HG02870 (cell line): ENCODE data around the gene SLC49A4.

Experiments
- ATAC-seq: cut with Tn5 transposase; IDR thresholded peaks from one replicate; pipeline ENCODE4 v1.9.1; 2021; ENCODE audit warnings: mild to moderate bottlenecking, moderate library complexity; ENCODE audit not compliant: unreplicated experiment

The SLC49A4 gene

DNA sequence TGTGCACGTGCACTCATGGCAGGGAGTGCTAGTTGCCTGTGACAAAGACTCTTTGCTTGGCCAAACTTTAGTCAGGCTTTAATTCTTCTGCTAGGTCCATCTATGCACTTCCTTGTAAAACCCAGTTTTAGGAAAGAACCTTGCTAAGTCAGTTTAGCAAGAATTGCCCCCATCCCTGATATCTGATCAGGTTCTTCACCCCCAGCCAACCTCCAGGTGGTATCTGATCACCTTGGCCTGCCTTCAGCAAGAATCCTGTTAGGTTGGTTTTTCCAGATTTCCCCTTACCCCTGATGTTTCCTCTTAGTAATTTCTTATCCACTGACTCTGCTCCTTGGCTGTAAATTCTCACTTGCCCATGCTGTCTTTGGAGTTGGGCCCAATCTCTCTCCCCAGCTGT, 9.6 kb upstream of the SLC49A4 start:
- no peak for ATAC-seq

DNA sequence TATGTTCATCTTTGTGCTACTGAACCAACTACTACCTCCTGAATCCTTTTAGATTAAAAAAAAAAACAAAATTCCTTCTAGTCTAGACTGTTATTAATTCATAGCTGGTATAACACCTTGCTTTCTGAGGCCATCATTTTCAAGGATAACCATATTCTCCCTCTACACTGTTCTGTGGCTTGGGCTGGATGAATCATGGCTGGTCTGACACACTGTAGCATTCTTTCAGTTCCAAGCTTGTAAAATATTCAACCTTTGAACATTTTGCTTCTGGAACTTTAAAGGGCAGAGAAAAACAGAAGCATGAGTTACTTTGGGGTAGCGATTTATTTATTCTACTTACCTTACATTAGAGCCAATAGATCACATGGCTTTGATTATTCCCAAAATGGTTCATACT, 8.8 kb upstream of the SLC49A4 start:
- no peak for ATAC-seq

DNA sequence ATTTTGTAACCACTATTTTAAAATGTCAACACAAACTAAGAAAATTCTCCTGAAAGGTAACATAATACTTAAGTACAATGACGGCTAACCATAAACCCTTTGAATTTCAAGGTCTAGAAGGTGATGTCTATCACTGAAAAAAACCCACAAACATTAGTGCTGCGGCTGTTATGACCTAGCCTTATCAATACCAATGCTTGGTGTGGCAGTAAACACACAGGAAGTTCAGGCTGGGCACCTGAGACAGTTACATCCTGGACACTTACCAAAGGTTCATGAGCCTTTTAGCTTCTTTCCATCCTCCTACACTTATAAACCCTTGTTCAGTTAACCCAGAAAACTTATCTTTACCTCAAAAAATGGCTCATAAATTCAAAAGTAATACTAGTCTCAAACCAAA, 7.0 kb upstream of the SLC49A4 start:
- no peak for ATAC-seq

DNA sequence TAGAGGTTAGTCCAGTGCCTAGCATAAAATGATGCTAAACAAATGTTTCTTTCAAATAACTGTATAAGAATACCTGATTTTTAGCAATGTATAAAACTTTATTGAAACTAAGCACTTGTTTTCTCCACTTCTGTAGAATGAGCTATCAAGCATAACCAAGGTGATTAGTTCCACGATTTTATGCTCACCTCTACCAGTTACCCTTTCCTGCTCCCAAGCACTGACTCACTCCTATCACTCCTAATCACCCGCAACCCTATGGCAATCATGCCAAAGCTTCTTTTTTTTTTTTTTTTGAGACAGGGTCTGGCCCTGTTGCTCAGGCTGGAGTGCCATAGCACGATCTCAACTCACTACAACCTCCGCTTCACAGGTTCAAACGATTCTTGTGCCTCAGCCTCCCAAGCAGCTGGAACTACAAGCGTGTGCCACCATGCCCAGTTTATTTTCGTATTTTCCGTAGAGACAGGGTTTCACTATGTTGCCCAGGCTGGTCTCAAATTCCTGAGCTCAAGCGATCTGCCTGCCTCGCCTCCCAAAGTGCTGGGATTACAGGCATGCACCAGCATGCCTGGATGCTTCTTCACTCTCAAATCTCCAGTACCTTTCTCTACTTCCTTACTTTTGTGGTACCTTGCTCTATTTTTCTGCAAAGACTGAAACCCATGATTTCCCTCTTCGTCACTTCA, 5.1 kb upstream of the SLC49A4 start:
- ATAC-seq: no peak

DNA sequence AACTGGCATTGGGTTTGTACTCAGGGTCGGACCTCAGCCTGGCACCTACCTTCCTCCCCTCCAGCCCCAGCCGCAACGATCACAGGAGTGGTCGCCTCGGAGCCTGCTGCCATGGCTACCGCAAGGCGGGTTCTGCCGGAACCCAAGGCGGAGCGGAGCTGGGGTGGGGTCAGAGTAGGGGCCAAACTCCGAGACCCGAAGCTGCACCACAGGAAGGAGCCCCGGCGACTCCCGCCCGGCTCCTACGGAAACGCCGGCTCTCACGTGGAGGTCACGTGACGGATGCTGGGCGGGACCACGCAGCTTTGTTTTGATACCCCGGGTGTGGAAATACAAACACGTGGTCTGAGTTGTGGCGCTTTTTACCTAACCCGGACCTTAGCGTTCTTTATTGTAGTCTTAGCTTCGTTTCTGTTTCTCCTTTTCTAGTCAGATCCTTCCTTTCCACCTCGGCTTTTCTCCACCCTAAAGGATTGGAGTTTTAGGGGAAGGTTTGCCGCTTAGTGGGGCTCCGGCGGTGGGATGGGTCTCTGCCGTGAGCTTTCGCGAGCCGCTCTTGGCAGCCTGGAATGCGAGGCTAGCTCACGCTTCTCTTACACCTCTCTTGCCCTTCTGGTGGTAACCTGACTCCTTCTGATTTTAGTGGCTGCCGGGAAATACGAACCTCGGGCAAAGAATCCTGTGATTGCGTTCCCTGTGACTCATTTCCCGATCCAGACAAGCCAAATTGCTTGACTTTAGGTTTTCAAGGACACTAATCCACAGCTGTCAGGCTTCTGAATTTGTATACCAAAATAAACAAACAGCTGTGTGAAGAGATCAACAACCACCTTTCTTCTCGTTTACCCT, 1.1 kb upstream of the SLC49A4 start, which contains the start of gene HSPBAP1:
Gene HSPBAP1 (minus strand): TSS at position 264 of the 849 bp plus-strand sequence. CDS start 151 bp downstream, at position 113.
- ATAC-seq: peak; percentile 60

DNA sequence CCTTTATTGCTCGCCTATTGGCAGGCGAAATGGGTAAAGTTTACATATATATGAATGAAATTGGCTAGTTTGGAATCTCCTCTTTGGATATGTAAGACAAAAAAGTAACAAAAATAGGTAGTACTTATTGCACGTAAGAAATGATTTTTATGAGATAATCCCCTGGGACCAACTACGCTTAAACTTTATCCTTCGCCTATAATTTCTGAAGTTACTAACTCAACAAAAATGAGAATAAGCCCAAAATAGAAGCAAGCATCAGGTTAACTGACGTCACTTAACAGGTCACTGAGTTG, 438 bp upstream of the SLC49A4 start:
- no peak for ATAC-seq

DNA sequence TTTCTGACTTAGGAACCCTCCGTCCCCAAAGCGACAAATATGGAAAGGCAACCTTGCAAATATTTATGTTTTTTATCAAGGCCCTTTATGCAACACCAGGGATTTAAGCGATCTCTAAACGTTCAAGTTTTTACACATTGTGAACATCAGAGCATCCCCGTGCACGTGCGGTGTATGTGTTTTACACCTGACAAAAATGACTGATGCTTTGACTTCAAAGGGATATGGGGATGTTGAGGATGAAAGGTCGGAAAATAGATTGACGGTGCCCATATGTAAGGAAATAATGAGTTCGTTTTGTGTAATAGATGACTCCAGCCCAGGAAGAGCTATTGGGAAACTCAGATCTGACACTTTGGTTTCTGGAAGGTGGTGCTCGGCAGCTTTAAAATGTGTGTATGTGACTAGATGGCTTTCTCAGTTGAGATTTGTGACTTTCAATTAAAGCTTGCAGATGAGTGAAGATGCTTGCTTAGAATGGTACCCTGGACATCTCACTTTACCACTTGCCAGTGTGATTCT, 866 bp downstream of the SLC49A4 start:
- ATAC-seq: no peak

DNA sequence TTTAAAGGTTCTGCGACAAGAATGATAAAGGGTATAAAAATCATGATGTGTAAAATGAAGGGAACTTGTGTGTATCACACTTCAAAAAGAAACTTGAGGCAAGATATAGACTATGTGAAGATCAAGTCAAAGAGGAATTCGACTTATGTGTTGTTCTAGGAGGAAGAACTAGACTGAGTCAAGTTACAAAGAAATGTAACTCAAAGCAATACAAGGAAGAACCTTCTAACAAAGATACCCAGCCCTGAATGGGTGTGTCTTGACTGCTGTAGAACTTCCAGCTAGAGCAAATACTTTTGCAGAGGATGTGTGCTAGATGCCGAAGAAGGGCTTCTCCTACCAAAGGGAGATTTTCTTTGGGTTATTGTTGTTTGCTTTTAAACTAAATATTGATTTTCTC, 2.4 kb downstream of the SLC49A4 start:
- ATAC-seq: no peak

DNA sequence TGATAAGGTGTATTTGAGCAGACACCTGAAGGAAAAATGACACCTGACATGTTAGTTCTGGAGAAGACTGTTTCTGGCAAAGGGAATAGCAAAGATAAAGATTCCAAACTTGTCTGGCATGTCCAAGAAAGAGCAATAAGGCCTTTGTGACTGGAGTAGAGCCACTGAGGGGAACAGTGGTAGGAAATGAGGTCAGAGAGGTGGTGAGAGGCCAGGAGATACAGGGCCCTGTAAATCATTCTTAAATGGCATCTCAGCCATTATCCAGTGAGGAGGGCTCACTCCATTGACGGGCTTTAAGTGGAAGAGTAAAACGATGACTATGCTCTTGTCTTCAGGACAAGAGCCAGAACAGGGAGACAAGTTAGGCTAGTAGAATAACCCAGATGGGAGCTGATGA, 4.5 kb downstream of the SLC49A4 start:
- ATAC-seq: no peak

DNA sequence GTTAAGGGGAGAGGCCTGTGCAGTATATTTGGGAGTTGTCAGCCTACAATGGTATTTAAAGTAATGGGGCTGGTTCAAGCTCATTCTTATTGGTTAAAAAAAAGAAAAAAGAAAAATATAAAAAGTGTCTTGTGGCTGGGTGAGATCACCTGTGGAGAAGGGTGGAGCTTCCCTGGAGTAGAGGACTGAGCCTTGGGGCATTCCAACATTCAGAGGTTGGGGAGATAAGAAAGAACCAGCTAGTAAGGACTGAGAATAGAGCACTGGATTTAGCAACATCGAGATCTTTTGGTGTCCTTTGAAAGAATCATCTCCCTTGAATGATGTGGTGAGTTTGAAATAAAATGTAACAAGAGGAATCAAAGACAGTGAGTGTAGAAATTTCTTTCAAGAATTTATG, 5.2 kb downstream of the SLC49A4 start:
- ATAC-seq: no peak

DNA sequence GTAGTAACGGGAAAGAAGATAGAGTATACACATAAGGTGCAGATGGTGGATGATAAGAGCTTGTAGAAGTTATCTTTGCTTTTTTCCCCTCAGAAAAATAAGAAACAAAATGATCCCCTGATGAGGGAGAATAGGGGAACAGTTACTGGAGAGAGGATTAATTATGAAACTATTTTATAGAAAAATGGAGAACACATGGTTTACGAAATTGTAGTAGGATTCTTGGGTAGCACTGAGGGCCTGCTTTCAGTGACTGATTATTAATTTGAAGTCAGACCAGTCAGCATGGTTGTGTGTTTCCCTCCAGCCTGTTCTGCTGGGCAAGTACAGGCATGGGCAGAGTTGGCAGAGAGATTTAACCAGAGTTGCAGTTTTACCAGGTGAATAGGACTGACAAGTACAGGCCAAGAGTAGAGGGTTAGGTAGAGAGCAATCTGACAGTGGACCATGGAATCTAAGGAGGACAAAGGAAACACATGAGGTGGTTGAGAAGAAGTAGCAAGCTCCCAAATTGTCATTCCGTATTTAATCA, 5.9 kb downstream of the SLC49A4 start:
- no peak for ATAC-seq

DNA sequence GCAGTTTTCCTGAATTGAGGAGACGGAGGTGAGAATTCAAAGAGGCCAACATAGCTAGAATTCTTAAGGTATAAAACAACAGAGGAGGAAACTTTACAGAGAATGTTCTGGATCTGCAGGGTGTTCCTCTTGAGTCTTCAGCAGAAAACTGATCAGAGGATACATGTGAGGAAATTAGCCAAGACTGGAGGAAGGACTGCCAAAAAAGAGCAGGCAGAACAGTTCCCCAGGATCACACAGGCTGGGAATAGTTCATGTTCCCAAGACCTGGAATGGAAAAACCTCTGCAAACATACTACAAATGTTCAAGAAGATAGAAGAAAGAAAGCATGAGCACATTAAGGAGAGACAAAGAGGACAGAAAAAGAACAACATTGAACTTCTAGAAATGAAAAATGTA, 7.5 kb downstream of the SLC49A4 start:
- no peak for ATAC-seq

DNA sequence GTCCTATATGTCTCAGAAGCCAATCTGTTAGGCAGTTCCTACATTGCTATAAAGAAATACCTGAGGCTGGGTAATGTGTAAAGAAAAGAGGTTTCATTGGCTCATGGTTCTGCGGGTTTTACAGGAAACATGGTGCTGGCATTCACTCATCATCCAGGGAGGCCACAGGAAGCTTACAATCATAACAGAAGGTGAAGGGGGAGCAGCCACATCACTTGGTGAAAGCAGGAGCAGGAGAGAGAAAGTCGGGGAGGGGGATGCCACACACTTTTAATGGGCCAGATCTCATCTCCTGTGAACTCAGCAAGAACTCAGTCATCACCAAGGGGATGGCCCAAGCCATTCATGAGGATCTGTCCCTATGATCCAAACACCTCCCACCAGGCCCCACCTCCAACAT, 9.1 kb downstream of the SLC49A4 start:
- no peak for ATAC-seq

DNA sequence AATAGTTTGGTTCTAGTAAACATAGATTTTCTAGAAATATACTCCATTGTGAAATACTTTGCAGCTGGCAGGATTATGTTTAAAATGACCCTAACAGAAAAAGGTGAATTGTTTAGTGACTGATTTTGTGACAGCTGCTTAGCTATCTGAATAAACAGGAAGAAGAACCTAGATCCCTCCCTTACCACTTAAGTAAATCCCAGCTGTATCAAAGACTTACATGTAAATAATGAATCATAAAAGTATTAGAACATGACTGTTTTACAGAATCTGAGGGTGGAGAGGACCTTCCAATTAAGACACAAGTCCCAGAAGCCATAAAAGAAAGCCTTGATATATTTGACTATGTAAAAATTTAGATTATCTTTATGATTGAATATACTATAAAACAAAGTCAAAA, 15.9 kb downstream of the SLC49A4 start:
- no peak for ATAC-seq

DNA sequence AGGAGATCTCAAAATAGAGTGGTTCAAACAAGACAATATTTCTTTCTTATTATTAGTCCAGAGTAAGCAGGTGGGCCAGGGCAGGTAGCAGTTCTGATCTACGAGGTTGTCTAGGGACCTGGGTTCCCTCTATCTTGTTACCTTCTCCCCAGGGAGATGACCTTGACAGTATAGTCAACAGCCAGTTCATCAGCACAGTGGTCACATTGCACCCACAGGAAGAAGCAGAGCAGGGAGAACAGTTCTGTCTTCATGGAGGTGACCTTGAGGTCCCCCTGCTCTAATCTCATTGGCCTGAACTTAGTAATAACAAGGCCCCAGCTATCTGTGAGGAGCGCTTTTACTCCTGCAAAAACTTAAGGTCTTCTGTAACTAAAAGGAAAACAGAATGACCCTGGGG, 21.7 kb downstream of the SLC49A4 start:
- no peak for ATAC-seq

DNA sequence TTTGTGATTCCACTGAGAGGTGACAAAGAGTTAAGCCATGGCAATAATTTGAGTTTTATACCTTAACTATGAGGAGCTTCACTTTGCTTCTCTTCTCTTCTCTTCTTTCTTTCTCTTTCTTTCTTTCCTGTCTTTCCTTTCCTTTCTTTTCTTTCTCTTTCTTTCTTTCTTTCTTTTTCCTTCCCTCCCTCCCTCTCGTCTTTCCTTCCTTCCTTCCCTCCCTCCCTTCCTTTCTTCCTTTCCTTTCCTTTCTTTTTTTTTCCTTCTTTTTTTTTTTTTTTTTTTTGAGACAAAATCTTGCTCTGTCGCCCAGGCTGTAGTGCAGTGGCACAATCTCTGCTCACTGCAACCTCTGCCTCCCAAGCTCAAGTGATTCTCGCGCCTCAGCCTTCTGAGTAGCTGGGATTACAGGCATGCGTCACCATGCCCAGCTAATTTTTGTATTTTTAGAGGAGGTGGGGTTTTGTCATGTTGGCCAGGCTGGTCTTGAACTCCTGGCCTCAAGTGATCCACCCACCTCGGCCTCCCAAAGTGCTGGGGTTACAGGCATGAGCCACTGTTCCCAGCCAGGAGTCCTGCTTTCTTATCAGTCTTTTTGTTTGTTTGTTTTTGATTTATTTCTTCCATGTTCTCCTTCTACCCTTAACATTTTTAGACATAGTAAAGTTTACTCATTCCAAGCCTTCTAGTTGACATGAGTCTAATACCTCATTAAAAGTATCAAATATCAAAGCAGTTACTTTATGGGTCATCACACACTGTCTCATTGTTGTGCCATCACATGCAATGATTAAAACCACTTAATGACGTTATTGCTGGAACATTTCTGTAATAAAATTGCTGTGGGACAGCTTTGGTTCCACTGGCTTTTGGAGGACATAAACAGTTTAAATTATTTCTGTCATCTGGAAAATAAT, 29.9 kb downstream of the SLC49A4 start:
- no peak for ATAC-seq

DNA sequence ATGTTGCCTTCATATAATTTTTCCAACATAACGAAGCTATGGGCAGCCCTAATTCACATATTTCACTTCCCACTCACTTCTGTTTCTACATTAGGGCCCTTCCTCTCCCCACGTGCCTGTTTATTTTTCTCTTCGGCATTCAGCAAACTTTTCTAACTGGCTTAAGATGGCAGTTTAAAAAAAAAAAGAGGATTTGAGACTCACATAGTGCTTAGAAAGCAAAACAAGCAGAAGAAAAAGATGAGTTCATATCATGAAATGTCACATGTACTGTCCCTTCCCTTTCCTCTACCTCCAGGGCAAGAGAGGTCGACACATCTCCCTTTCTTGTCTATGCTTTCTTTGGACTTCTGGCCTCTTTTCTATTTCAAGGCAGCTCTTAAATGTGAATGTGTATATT, 30.6 kb downstream of the SLC49A4 start:
- no peak for ATAC-seq

DNA sequence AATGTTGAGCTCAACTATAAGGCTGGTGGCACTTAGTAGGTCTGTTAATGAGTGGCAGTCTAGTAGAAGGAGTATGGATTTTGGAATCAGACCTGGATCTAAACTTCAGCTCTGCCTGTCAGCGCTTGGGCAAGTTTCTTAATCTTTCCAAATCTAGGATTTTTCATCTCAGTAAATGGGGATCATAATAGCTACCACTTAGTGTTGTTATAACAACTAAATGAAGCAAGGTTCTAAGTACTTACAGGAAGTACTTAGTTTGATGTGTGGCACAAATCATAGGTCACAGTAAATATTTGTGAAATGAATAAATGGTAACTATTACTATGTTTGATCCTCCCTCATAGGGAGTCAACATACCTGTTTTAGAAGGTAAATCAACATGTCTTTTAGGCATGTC, 31.4 kb downstream of the SLC49A4 start:
- no peak for ATAC-seq

DNA sequence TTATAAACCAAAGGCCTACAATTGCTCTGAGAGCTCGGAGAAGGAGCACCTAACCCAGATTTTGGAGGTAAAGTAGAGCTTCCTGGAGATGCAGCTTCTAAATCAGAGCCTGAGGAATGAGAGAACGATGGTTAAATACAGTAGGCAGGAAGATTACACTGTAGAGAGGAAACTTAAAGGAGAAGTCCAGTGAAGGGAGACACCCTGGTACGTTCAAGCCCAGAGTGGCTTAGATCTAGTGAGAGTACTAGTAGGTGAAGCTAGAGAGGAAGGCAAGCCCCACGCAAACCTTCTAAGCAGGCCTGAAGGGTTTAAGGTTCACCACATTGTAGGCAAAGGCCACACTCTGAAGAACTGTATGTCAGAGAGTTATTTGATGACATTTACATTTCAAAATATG, 33.4 kb downstream of the SLC49A4 start:
- ATAC-seq: no peak

DNA sequence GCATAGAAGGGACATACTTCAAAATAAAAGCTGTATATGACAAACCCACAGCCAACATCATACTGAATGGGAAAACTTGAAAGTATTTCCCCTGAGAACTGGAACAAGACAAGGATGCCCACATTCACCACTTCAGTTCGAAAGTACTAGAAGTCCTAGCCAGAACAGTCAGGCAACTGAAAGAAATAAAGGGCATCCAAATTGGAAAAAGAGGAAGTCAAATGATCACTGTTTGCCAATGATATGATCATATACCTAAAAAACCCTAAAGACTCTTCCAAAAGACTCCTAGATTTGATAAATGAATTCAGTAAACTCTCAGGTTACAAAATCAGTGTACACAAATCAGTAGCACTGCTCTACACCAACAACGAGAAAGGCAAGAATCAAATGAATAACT, 40.7 kb downstream of the SLC49A4 start:
- no peak for ATAC-seq

DNA sequence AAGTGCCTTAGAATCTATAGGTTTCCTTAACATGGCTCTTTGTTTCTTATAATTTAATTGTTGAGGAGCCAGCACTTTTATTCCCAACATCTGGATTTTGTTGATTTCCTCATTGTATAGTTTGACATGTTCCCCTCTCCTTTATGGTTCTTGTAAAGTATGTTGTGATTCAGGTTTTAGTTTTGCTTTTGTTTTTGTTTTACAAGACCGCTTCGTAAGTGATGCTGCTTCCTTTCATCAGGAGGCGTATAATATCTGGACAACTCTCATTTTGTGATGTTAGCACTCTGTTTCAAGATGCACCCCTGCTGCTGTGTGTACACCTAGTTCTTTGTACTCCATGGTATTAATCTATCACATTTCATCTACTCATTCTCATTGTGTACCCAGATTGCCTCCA, 48.7 kb downstream of the SLC49A4 start:
- no peak for ATAC-seq
